PC-3 (cell line): Measurements from ENCODE around the gene PRIMA1. TPM values are rescaled to one million over a fixed set of nuclear protein-coding genes. Genes with fewer than 3 reads are reported as not detected.
A peak's percentile ranks its signal among the peaks of the same experiment; 100 is the strongest.

Experiments
- ATAC-seq: fragments of 200-7000 bp; cut with Tn5 transposase; 2 replicates; pipeline ENCODE4 v1.9.1; 2020; ENCODE audit warnings: mild to moderate bottlenecking, moderate library complexity
- BruUV-seq: library from RNA; stranded (reverse); fragments of 400-500 nt; replicated peaks from 2 replicates; lab custom pipeline; 2021; lab: Mats Ljungman, UMichigan
- CTCF ChIA-PET: fragments of 300-600 bp; sonication (Branson Sonifier 250); formaldehyde crosslinking; loops from one replicate; lab custom pipeline; 2022; ENCODE audit warnings: antibody characterized with exemption; lab: Charles Lee
- POLR2A ChIA-PET: fragments of 300-600 bp; sonication (Branson Sonifier 250); formaldehyde crosslinking; loops from one replicate; lab custom pipeline; 2022; ENCODE audit warnings: antibody characterized with exemption; ENCODE audit not compliant: unreplicated experiment; lab: Charles Lee
- DNase-seq: peaks from one replicate; pipeline ENCODE4 v3.0.0-alpha.2; 2015
- H2AFZ ChIP-seq: fragments of 300-600 bp; sonication (generic); 2 replicates; pipeline ENCODE4 v1.6.0; 2016; ENCODE audit warnings: antibody characterized with exemption, low read length
- H3F3A ChIP-seq: fragments of 300-600 bp; sonication (generic); one replicate; pipeline ENCODE4 v1.6.0; 2017; ENCODE audit warnings: antibody characterized with exemption, low read length, control low read depth, mild to moderate bottlenecking; ENCODE audit not compliant: unreplicated experiment
- H3K27ac ChIP-seq: fragments of 300-600 bp; sonication (generic); 2 replicates; pipeline ENCODE4 v1.5.1; 2016; ENCODE audit warnings: mild to moderate bottlenecking, low read length
- H3K27me3 ChIP-seq: fragments of 300-600 bp; sonication (generic); 2 replicates; pipeline ENCODE4 v1.6.1; 2016; ENCODE audit warnings: low read length, mixed read lengths
- H3K36me3 ChIP-seq: fragments of 300-600 bp; sonication (generic); 2 replicates; pipeline ENCODE4 v1.6.1; 2016; ENCODE audit warnings: low read depth, mixed run types, low read length, mixed read lengths
- H3K4me1 ChIP-seq: fragments of 300-600 bp; sonication (generic); 2 replicates; pipeline ENCODE4 v1.5.1; 2016; ENCODE audit warnings: low read length; ENCODE audit not compliant: insufficient read depth
- H3K4me2 ChIP-seq: fragments of 300-600 bp; sonication (generic); 2 replicates; pipeline ENCODE4 v1.6.0; 2016; ENCODE audit warnings: low read length
- H3K4me3 ChIP-seq: fragments of 300-600 bp; sonication (generic); 2 replicates; pipeline ENCODE4 v1.5.1; 2016; ENCODE audit warnings: mild to moderate bottlenecking, low read length, mixed read lengths
- H3K79me2 ChIP-seq: fragments of 300-600 bp; sonication (generic); 2 replicates; pipeline ENCODE4 v1.6.1; 2017; ENCODE audit warnings: low read length, mixed read lengths
- H3K9ac ChIP-seq: fragments of 300-600 bp; sonication (generic); 2 replicates; pipeline ENCODE4 v1.6.0; 2016; ENCODE audit warnings: mild to moderate bottlenecking, low read length
- H3K9me2 ChIP-seq: fragments of 300-600 bp; sonication (generic); replicated peaks from 2 replicates; pipeline ENCODE4 v1.6.1; 2016; ENCODE audit warnings: mixed run types, low read length, mixed read lengths
- H3K9me3 ChIP-seq: fragments of 300-600 bp; sonication (generic); 2 replicates; pipeline ENCODE4 v1.6.1; 2016; ENCODE audit warnings: low read length, mixed read lengths
- H4K20me1 ChIP-seq: fragments of 300-600 bp; sonication (generic); 2 replicates; pipeline ENCODE4 v1.6.1; 2016; ENCODE audit warnings: low read length, mixed read lengths
- CTCF ChIP-seq: fragments of 300-600 bp; sonication (generic); conservative IDR thresholded peaks from 2 replicates; pipeline ENCODE4 v1.5.1; 2017; ENCODE audit warnings: antibody characterized with exemption, low read depth, mild to moderate bottlenecking, low read length
- EZH2 ChIP-seq: fragments of 300-600 bp; sonication (generic); IDR thresholded peaks from one replicate; pipeline ENCODE4 v1.6.1; 2017; ENCODE audit warnings: antibody characterized with exemption, mild to moderate bottlenecking, low read length; ENCODE audit not compliant: unreplicated experiment
- EZH2phosphoT487 ChIP-seq: fragments of 300-600 bp; sonication (generic); IDR thresholded peaks from 2 replicates; pipeline ENCODE4 v1.6.1; 2018; ENCODE audit warnings: mild to moderate bottlenecking, antibody characterized with exemption, low read length, borderline replicate concordance
- intact Hi-C: fragments of 100-400 bp; cut with micrococcal nuclease; formaldehyde crosslinking; loops from 2 replicates; pipeline ENCODE4 v1.9.0; 2023
- total RNA-seq: library from RNA; depleted of rRNA; stranded (reverse); fragments of >200 nt; gene quantifications from 2 replicates; pipeline ENCODE4 v1.2.3, GENCODE V29; 2014

Gene PRIMA1
- total RNA-seq, 1 experiment from 2014 or later: 0.04 TPM

- Histone ChIP-seq H3K9me3 (no peaks in the 10 kb centered on the region), H3K4me2 (no peak overlapping the region), H2AFZ (no peak overlapping the region), H4K20me1 (no peaks in the 10 kb centered on the region), H3K9ac (no peak overlapping the region), H3K27me3 (peaks cover 85% of the 10 kb centered on the region), H3F3A (no peaks in the 10 kb centered on the region), H3K4me1 (no peaks in the 10 kb centered on the region), H3K36me3 (no peaks in the 10 kb centered on the region), H3K27ac (no peak overlapping the region), H3K79me2 (no peaks in the 10 kb centered on the region), H3K9me2 (no peaks in the 10 kb centered on the region), H3K4me3 (no peak overlapping the region)
- TF ChIP-seq EZH2phosphoT487: no peak
- TF ChIP-seq CTCF: no peak
- TF ChIP-seq EZH2: no peak
- ATAC-seq (no peak), DNase-seq (no peak)
- intact Hi-C loops: no loop called here
- CTCF ChIA-PET: no interaction called here
- POLR2A ChIA-PET: no interaction called here
- no TSS peak for BruUV-seq
Observed at GRCh38 chr14:93790966-93791365, 2.7 kb upstream of the PRIMA1 start.

- no peaks in the 10 kb centered on the region for H3K4me1 ChIP-seq
- TF ChIP-seq CTCF (no peak; the same call in 1 of the 2 replicates), EZH2phosphoT487 (no peak), EZH2 (no peak)
- peaks cover 77% of the 10 kb centered on the region for H3K27me3 ChIP-seq
- peak overlapping the region; percentile 44; the same call in 1 of the 2 replicates for H3K4me3 ChIP-seq
- no peaks in the 10 kb centered on the region for H3K9me2 ChIP-seq
- POLR2A ChIA-PET: no interaction called here
- no peaks in the 10 kb centered on the region for H3K9me3 ChIP-seq
- no peak overlapping the region for H3K27ac ChIP-seq
- H3K79me2 ChIP-seq: no peaks in the 10 kb centered on the region
- H3K9ac ChIP-seq: no peak overlapping the region
- no peaks in the 10 kb centered on the region for H4K20me1 ChIP-seq
- DNase-seq (no peak), ATAC-seq (no peak)
- H2AFZ ChIP-seq: no peak overlapping the region
- H3K4me2 ChIP-seq: peak overlapping the region; percentile 66
- no peaks in the 10 kb centered on the region for H3F3A ChIP-seq
- BruUV-seq: no TSS peak
- intact Hi-C loops: no loop called here
- no peaks in the 10 kb centered on the region for H3K36me3 ChIP-seq
- CTCF ChIA-PET: no interaction called here
Observed at GRCh38 chr14:93789228-93790130, 1.2 kb upstream of the PRIMA1 start.
